Stomach (tissue), 4 donors: ENCODE data around the gene MAGEF1.

ENCODE experiments used
- CTCF ChIP-seq, 7 experiments: fragments of 450-650 bp in 4 of 7; fragments of 200-600 bp in 3 of 7; sonication (generic) in 3 of 7; IDR thresholded peaks; one replicate each; pipeline ENCODE4 v1.5.1; 2016 to 2019; ENCODE audit warnings: antibody characterized with exemption in 7 of 7, control low read depth in 2 of 7, mild to moderate bottlenecking in 1 of 7
- EP300 ChIP-seq: sonication (generic); formaldehyde crosslinking; IDR thresholded peaks from one replicate; pipeline ENCODE4 v1.6.1; 2017; ENCODE audit warnings: antibody characterized with exemption
- POLR2A ChIP-seq, 4 donors: fragments of 450-650 bp; IDR thresholded peaks; one replicate each; pipeline ENCODE4 v1.6.1; 2016; ENCODE audit warnings: antibody characterized with exemption in 4 of 4, control low read depth in 2 of 4, mild to moderate bottlenecking in 1 of 4, moderate library complexity in 1 of 4
- POLR2AphosphoS5 ChIP-seq, 3 donors: sonication (generic); formaldehyde crosslinking; IDR thresholded peaks; one replicate each; pipeline ENCODE4 v1.6.1; 2016; ENCODE audit warnings: antibody characterized with exemption in 3 of 3

- TF ChIP-seq CTCF (IDR thresholded peaks at IDR 0.05) = no peak
- no peak for TF ChIP-seq POLR2AphosphoS5 (IDR thresholded peaks at IDR 0.05)
- no peak for TF ChIP-seq POLR2A (IDR thresholded peaks at IDR 0.05)
- no peak for TF ChIP-seq EP300
These were observed 21.3 kb upstream of the MAGEF1 start for GRCh38 chr3:184733181-184733580.
